ENCODE results near the gene BTG2. TPM values are rescaled to one million over a fixed set of nuclear protein-coding genes. Genes with fewer than 3 reads are reported as not detected.

BTG2 gene
- total RNA-seq, 2 donors from 2014 or later: 584 to 606 TPM

DNA sequence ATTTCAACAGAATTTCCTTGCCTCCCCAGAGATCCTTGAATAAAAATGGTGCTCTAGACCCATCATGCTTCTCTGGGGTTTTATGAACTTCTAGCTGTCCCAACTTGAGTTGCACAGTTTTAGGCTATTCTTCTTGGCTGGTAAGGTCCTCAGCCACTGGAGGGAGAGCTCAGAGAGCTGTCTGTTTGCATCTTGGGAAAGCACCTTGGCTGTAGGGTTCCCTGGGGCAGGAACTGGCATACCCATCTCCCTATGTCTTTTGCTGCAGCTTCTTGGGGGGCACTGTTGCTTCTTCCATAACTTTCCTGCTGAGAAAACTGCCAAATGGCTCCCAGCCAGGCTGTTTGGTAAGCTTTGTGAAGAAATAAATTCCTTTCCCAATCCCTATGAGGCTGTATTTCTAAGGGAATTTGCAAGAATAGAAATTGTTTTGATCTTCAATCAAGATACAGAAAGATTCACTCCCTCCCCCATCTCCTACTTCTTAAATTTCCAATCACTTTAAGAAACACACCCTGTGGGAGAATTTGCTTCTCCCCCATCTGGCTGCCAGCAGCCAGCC lies 53.8 kb downstream of the BTG2 start:
- Mint-ChIP-seq H3K4me1 (peaks cover 3% of the 10 kb centered on the region), H3K27ac (no peak overlapping the region), H3K36me3 (ENCODE audit: low read depth) (no peaks in the 10 kb centered on the region), H3K4me3 (no peak overlapping the region), H3K27me3 (peaks cover 54% of the 10 kb centered on the region)
- DNase-seq (no peak), ATAC-seq (no peak)
- no peaks in the 10 kb centered on the region for H3K9me3 ChIP-seq (ENCODE audit: control insufficient read depth, low read length, poor library complexity, severe bottlenecking)

Other genes with a start within 250 kb of the BTG2 start
- not detected for gene MYOG, start 219.5 kb upstream of the BTG2 start, total RNA-seq
- gene ADORA1, start 177.8 kb upstream of the BTG2 start, total RNA-seq: under 1 TPM; 0.15 to 0.18 TPM
- not detected for gene MYBPH, start 129.7 kb upstream of the BTG2 start, total RNA-seq
- gene CHI3L1, start 118.8 kb upstream of the BTG2 start, total RNA-seq: not detected
- 1 to 10 TPM in 1 of 2 donors, under 1 TPM in 1; 0.13 to 1.0 TPM for gene CHIT1, start 75.8 kb upstream of the BTG2 start, total RNA-seq
- not detected for gene FMOD, start 45.6 kb downstream of the BTG2 start, total RNA-seq
- gene PRELP, start 170.3 kb downstream of the BTG2 start, total RNA-seq: not detected
- gene OPTC, start 188.6 kb downstream of the BTG2 start, total RNA-seq: not detected

Data from T-helper 17 cell (primary cell).